H9 (cell line): ENCODE results near the gene RDH14. TPM values are rescaled to one million over a fixed set of nuclear protein-coding genes. Genes with fewer than 3 reads are reported as not detected.

ENCODE experiments used
- DNase-seq: peaks from one replicate; pipeline ENCODE4 v3.0.0-alpha.2; 2017
- H2AFZ ChIP-seq: one replicate; pipeline ENCODE4 v1.6.1; 2013; ENCODE audit warnings: mild to moderate bottlenecking, low read length, control low read depth, moderate library complexity
- H2AK5ac ChIP-seq: 2 replicates; pipeline ENCODE4 v1.6.1; 2013; ENCODE audit warnings: low read length, control low read depth, mixed read lengths; ENCODE audit not compliant: insufficient read length
- H2BK120ac ChIP-seq: one replicate; pipeline ENCODE4 v1.6.1; 2013; ENCODE audit warnings: low read depth, mild to moderate bottlenecking, low read length, control low read depth, inconsistent platforms; ENCODE audit not compliant: poor library complexity, severe bottlenecking
- H2BK12ac ChIP-seq: 2 replicates; pipeline ENCODE4 v1.6.1; 2013; ENCODE audit warnings: low read length, control low read depth, mixed read lengths, low read depth; ENCODE audit not compliant: insufficient read length
- H2BK15ac ChIP-seq: 2 replicates; pipeline ENCODE4 v1.6.1; 2013; ENCODE audit warnings: low read depth, low read length, control low read depth
- H2BK20ac ChIP-seq: one replicate; pipeline ENCODE4 v1.6.1; 2013; ENCODE audit warnings: low read depth, mild to moderate bottlenecking, low read length, control low read depth, inconsistent platforms; ENCODE audit not compliant: poor library complexity, severe bottlenecking
- H2BK5ac ChIP-seq: 2 replicates; pipeline ENCODE4 v1.6.1; 2013; ENCODE audit warnings: low read length, control low read depth, mixed read lengths; ENCODE audit not compliant: insufficient read length
- H3K14ac ChIP-seq: 2 replicates; pipeline ENCODE4 v1.6.1; 2013; ENCODE audit warnings: low read length, control low read depth; ENCODE audit not compliant: insufficient read depth
- H3K18ac ChIP-seq: 2 replicates; pipeline ENCODE4 v1.6.1; 2013; ENCODE audit warnings: low read depth, mild to moderate bottlenecking, mixed read lengths, low read length, control low read depth; ENCODE audit not compliant: insufficient read length
- H3K23ac ChIP-seq: 2 replicates; pipeline ENCODE4 v1.6.1; 2013; ENCODE audit warnings: low read length, control low read depth, mixed read lengths, low read depth; ENCODE audit not compliant: insufficient read length
- H3K23me2 ChIP-seq: 2 replicates; pipeline ENCODE4 v1.6.1; 2013; ENCODE audit warnings: low read depth, mild to moderate bottlenecking, mixed read lengths, low read length, control low read depth; ENCODE audit not compliant: insufficient read length, poor library complexity, severe bottlenecking
- H3K27ac ChIP-seq: 2 replicates; pipeline ENCODE4 v1.5.1; 2013; ENCODE audit warnings: low read length, control low read depth, mixed read lengths, low read depth; ENCODE audit not compliant: insufficient read length
- H3K27me3 ChIP-seq: 2 replicates; pipeline ENCODE4 v1.6.1; 2013; ENCODE audit warnings: low read length, control low read depth, inconsistent platforms; ENCODE audit not compliant: insufficient read depth
- H3K4ac ChIP-seq: 2 replicates; pipeline ENCODE4 v1.6.1; 2013; ENCODE audit warnings: low read depth, mild to moderate bottlenecking, control low read depth, inconsistent platforms, low read length, moderate library complexity
- H3K4me1 ChIP-seq: 2 replicates; pipeline ENCODE4 v1.6.1; 2013; ENCODE audit warnings: low read length, control low read depth, inconsistent platforms; ENCODE audit not compliant: insufficient read depth
- H3K4me2 ChIP-seq: 2 replicates; pipeline ENCODE4 v1.6.1; 2013; ENCODE audit warnings: low read length, control low read depth, mixed read lengths; ENCODE audit not compliant: insufficient read length, insufficient read depth
- H3K56ac ChIP-seq: 2 replicates; pipeline ENCODE4 v1.6.1; 2013; ENCODE audit warnings: low read depth, mild to moderate bottlenecking, mixed read lengths, low read length, control low read depth; ENCODE audit not compliant: insufficient read length
- H3K79me1 ChIP-seq: 2 replicates; pipeline ENCODE4 v1.6.1; 2013; ENCODE audit warnings: low read depth, mild to moderate bottlenecking, moderate library complexity, low read length, control low read depth, inconsistent platforms; ENCODE audit not compliant: insufficient read depth, poor library complexity, severe bottlenecking
- H3K79me2 ChIP-seq: 2 replicates; pipeline ENCODE4 v1.6.1; 2013; ENCODE audit warnings: low read length, control low read depth, inconsistent platforms; ENCODE audit not compliant: insufficient read depth
- H3K9ac ChIP-seq: 2 replicates; pipeline ENCODE4 v1.6.1; 2013; ENCODE audit warnings: low read length, control low read depth, mixed read lengths; ENCODE audit not compliant: insufficient read length; ENCODE audit errors: extremely low read depth
- H3K9me3 ChIP-seq: one replicate; pipeline ENCODE4 v1.6.1; 2013; ENCODE audit warnings: low read depth, low read length, inconsistent platforms; ENCODE audit not compliant: control insufficient read depth
- H3T11ph ChIP-seq: one replicate; pipeline ENCODE4 v1.6.1; 2013; ENCODE audit warnings: mild to moderate bottlenecking, low read length, control low read depth, inconsistent platforms
- H4K20me1 ChIP-seq: one replicate; pipeline ENCODE4 v1.6.1; 2013; ENCODE audit not compliant: control insufficient read depth, insufficient read length, insufficient read depth
- H4K5ac ChIP-seq: 2 replicates; pipeline ENCODE4 v1.6.1; 2013; ENCODE audit warnings: low read depth, mild to moderate bottlenecking, mixed read lengths, low read length, control low read depth; ENCODE audit not compliant: insufficient read length
- H4K8ac ChIP-seq: replicated peaks from 2 replicates; pipeline ENCODE4 v1.6.1; 2013; ENCODE audit warnings: low read length, control low read depth, mixed read lengths, low read depth; ENCODE audit not compliant: insufficient read length
- H4K91ac ChIP-seq: 2 replicates; pipeline ENCODE4 v1.6.1; 2013; ENCODE audit warnings: low read depth, mild to moderate bottlenecking, moderate library complexity, mixed read lengths, low read length, control low read depth; ENCODE audit not compliant: insufficient read length
- H3K27ac Mint-ChIP-seq, 3 experiments: 2 replicates in 2 of 3; 3 replicates in 1 of 3; pipeline ENCODE4 v1.8.0; 2020 to 2021; ENCODE audit warnings: mixed read lengths in 3 of 3, mild to moderate bottlenecking in 1 of 3, moderate library complexity in 1 of 3
- H3K27me3 Mint-ChIP-seq: 2 replicates; pipeline ENCODE4 v1.8.0; 2021; ENCODE audit warnings: low read depth, mild to moderate bottlenecking, moderate library complexity, mixed read lengths
- H3K36me3 Mint-ChIP-seq, 3 experiments: 2 replicates in 2 of 3; 3 replicates in 1 of 3; pipeline ENCODE4 v1.8.0; 2020 to 2021; ENCODE audit warnings: low read depth in 3 of 3, mixed read lengths in 3 of 3; ENCODE audit not compliant: insufficient read depth in 1 of 3
- H3K4me1 Mint-ChIP-seq, 2 experiments: 2 replicates each; pipeline ENCODE4 v1.8.0; 2020; ENCODE audit warnings: mixed read lengths in 2 of 2
- H3K4me3 Mint-ChIP-seq, 2 experiments: 2 replicates in 1 of 2; 3 replicates in 1 of 2; pipeline ENCODE4 v1.8.0; 2020 to 2021; ENCODE audit warnings: mild to moderate bottlenecking in 2 of 2, mixed read lengths in 2 of 2, moderate library complexity in 1 of 2
- H3K9me3 Mint-ChIP-seq, 2 experiments: 2 replicates in 1 of 2; 3 replicates in 1 of 2; pipeline ENCODE4 v1.8.0; 2020; ENCODE audit warnings: mild to moderate bottlenecking in 2 of 2, mixed read lengths in 2 of 2, moderate library complexity in 1 of 2
- WGBS: extraction: QIAGEN DNeasy Blood & Tissue Kit; methylation state at CpG from one replicate; pipeline ENCODE4 v1.1.7; 2013; ENCODE audit warnings: missing lambda C conversion rate, low lambda C conversion rate, mixed read lengths; ENCODE audit not compliant: insufficient read length; ENCODE audit errors: extremely low coverage; 5-methylcytosine and 5-hydroxymethylcytosine counted together
- total RNA-seq: library from RNA; stranded (reverse); gene quantifications from 2 replicates; pipeline ENCODE4 v1.2.1, GENCODE V29; 2021
- TF ChIP-seq, protein P1 (sequence below): fragments of 200-600 bp; sonication (generic); conservative IDR thresholded peaks from 3 replicates; pipeline ENCODE4 v1.8.0; 2021; ENCODE audit warnings: antibody characterized with exemption, mild to moderate bottlenecking

The RDH14 gene
- total RNA-seq, 1 experiment from 2014 or later: 25.5 TPM

DNA sequence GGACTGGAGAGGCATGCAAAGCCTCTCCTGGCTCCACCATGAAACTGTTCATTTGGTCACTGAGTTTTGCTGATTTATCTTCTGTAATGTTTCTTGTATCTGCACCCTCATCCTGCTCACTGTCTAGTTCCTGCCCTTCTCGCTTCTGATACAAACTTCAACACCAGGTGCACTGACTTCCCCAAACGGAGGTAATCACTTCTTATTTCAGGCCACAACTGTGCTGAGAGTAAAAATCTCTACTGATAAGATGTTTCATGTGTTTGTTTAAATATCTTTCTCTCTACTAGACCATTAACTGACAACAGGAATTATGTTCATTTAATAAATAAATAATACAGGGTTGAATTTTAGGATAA, 39.8 kb upstream of the RDH14 start:
- Histone ChIP-seq H2BK15ac (no peak overlapping the region), H3K4me1 (no peaks in the 10 kb centered on the region), H3K9me3 (no peaks in the 10 kb centered on the region), H2AK5ac (no peak overlapping the region), H2BK12ac (no peak overlapping the region), H3K14ac (no peak overlapping the region), H4K5ac (no peak overlapping the region), H3K27ac (no peak overlapping the region), H3K23ac (no peak overlapping the region), H2BK5ac (no peak overlapping the region), H3K79me1 (no peaks in the 10 kb centered on the region), H3K18ac (no peak overlapping the region), H3K27me3 (no peaks in the 10 kb centered on the region), H2AFZ (no peak overlapping the region), H3K56ac (no peak overlapping the region), H3K23me2 (no peaks in the 10 kb centered on the region), H2BK120ac (no peak overlapping the region), H4K91ac (no peak overlapping the region), H3K9ac (no peak overlapping the region), H3K4me2 (no peak overlapping the region), H4K8ac (no peak overlapping the region), H3K79me2 (no peaks in the 10 kb centered on the region), H3K4ac (no peak overlapping the region), H3T11ph (no peak overlapping the region), H4K20me1 (no peaks in the 10 kb centered on the region), H2BK20ac (no peak overlapping the region)
- Mint-ChIP-seq H3K36me3 (no peaks in the 10 kb centered on the region), H3K9me3 (no peaks in the 10 kb centered on the region), H3K4me1 (peaks cover 0 to under 1% of the 10 kb centered on the region in 2 experiments; a peak in 2 of 4 replicates), H3K27ac (no peak overlapping the region), H3K27me3 (no peaks in the 10 kb centered on the region), H3K4me3 (no peak overlapping the region)
- no CpG with 5 or more reads among the region's 2 CpGs for WGBS
- TF ChIP-seq, protein P1, sequence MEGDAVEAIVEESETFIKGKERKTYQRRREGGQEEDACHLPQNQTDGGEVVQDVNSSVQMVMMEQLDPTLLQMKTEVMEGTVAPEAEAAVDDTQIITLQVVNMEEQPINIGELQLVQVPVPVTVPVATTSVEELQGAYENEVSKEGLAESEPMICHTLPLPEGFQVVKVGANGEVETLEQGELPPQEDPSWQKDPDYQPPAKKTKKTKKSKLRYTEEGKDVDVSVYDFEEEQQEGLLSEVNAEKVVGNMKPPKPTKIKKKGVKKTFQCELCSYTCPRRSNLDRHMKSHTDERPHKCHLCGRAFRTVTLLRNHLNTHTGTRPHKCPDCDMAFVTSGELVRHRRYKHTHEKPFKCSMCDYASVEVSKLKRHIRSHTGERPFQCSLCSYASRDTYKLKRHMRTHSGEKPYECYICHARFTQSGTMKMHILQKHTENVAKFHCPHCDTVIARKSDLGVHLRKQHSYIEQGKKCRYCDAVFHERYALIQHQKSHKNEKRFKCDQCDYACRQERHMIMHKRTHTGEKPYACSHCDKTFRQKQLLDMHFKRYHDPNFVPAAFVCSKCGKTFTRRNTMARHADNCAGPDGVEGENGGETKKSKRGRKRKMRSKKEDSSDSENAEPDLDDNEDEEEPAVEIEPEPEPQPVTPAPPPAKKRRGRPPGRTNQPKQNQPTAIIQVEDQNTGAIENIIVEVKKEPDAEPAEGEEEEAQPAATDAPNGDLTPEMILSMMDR: no peak
- DNase-seq: no peak
